Liver (tissue), 3 donors: ENCODE data around the gene THRAP3.

Source experiments
- SP1 ChIP-seq: IDR thresholded peaks from 2 replicates; pipeline ENCODE4 v1.6.1; 2018; ENCODE audit warnings: antibody characterized with exemption, mild to moderate bottlenecking
- TF ChIP-seq, protein P1 (sequence below): fragments of 150-350 bp; IDR thresholded peaks from 2 replicates; pipeline ENCODE4 v1.5.1; 2017; ENCODE audit warnings: improper control_type of control experiment, low read depth, low read length; ENCODE audit not compliant: missing input control
- donor health status: healthy.
- donor health status: healthy.

DNA sequence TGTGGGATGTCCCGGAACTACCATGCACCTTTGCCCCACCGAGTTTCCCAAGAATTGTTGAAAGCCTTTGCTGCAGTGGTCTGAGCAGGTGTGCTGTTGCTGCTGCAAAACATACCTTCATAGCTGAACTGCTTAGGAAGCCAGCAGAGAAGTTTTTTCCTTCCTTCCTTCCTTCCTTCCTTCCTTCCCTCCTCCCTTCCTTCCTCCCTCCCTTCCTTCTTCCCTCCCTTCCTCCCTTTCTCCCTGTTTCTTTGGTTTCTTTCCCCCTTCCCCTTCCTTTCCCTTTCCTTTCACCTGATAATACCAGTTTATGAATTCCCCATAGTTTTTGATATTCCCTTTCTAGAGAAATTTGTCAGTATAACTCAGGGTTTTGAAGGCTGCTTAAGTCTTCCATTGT lies 71.1 kb downstream of the THRAP3 start:
- TF ChIP-seq, protein P1, sequence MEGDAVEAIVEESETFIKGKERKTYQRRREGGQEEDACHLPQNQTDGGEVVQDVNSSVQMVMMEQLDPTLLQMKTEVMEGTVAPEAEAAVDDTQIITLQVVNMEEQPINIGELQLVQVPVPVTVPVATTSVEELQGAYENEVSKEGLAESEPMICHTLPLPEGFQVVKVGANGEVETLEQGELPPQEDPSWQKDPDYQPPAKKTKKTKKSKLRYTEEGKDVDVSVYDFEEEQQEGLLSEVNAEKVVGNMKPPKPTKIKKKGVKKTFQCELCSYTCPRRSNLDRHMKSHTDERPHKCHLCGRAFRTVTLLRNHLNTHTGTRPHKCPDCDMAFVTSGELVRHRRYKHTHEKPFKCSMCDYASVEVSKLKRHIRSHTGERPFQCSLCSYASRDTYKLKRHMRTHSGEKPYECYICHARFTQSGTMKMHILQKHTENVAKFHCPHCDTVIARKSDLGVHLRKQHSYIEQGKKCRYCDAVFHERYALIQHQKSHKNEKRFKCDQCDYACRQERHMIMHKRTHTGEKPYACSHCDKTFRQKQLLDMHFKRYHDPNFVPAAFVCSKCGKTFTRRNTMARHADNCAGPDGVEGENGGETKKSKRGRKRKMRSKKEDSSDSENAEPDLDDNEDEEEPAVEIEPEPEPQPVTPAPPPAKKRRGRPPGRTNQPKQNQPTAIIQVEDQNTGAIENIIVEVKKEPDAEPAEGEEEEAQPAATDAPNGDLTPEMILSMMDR = no peak
- TF ChIP-seq SP1 = no peak
